Endothelial cell of umbilical vein (primary cell): ENCODE results near the gene GRIA3. TPM values are rescaled to one million over a fixed set of nuclear protein-coding genes. Genes with fewer than 3 reads are reported as not detected.

Source experiments
- BruUV-seq: library from RNA; stranded (reverse); fragments of 400-500 nt; replicated peaks from 2 replicates; lab custom pipeline; 2021; lab: Mats Ljungman, UMichigan
- CTCF ChIA-PET: fragments of 300-600, 350-600 bp; sonication (Branson Sonifier 250); formaldehyde crosslinking; loops from one replicate; lab custom pipeline; 2021; ENCODE audit warnings: antibody characterized with exemption, inconsistent platforms; lab: Charles Lee
- POLR2A ChIA-PET: fragments of 300-600, 350-600 bp; sonication (Branson Sonifier 250); formaldehyde crosslinking; loops from one replicate; lab custom pipeline; 2021; ENCODE audit warnings: antibody characterized with exemption, inconsistent platforms; lab: Charles Lee
- DNase-seq: peaks from one replicate; pipeline ENCODE4 v3.0.0-alpha.2; 2011; ENCODE audit warnings: low read depth, low spot score
- FAIRE-seq: peaks from 2 replicates; lab custom pipeline; 2011; peaks lifted over from hg19 to GRCh38; lab: Jason Lieb, UNC
- H2AFZ ChIP-seq: 2 replicates; pipeline ENCODE4 v1.6.0; 2012; ENCODE audit warnings: low read depth, low read length, control low read depth, inconsistent platforms
- H3K27ac ChIP-seq: 2 replicates; pipeline ENCODE4 v1.5.1; 2011; ENCODE audit warnings: low read depth, mild to moderate bottlenecking, control low read depth, low read length, moderate library complexity; ENCODE audit not compliant: insufficient read depth
- H3K27me3 ChIP-seq, 2 experiments: 2 replicates each; pipeline versions ENCODE4 v1.6.0 to v1.6.1; 2011; ENCODE audit warnings: low read length in 2 of 2, mixed read lengths in 1 of 2; ENCODE audit not compliant: control insufficient read depth in 2 of 2, insufficient read depth in 2 of 2
- H3K36me3 ChIP-seq, 2 experiments: 2 replicates in 1 of 2; 3 replicates in 1 of 2; pipeline ENCODE4 v1.5.1; 2011; ENCODE audit warnings: low read length in 2 of 2, mild to moderate bottlenecking in 1 of 2, moderate library complexity in 1 of 2; ENCODE audit not compliant: control insufficient read depth in 2 of 2, insufficient read depth in 2 of 2; ENCODE audit errors: extremely low read depth in 1 of 2
- H3K4me1 ChIP-seq: 3 replicates; pipeline ENCODE4 v1.5.1; 2011; ENCODE audit warnings: mild to moderate bottlenecking, low read length; ENCODE audit not compliant: control insufficient read depth, insufficient read depth; ENCODE audit errors: extremely low read depth
- H3K4me2 ChIP-seq: 2 replicates; pipeline ENCODE4 v1.6.1; 2011; ENCODE audit warnings: low read length, control low read depth, mixed read lengths; ENCODE audit not compliant: insufficient read depth
- H3K4me3 ChIP-seq, 3 experiments: fragments of 200-600 bp in 1 of 3; sonication (generic), shearing (Covaris generic) in 1 of 3; replicated peaks in 1 of 3; 2 replicates each; pipeline ENCODE4 v1.5.1; 2011 to 2016; ENCODE audit warnings: control low read depth in 3 of 3, low read length in 3 of 3, mild to moderate bottlenecking in 2 of 3, inconsistent platforms in 1 of 3, low read depth in 1 of 3, moderate library complexity in 1 of 3; ENCODE audit not compliant: insufficient read depth in 1 of 3
- H3K79me2 ChIP-seq: 2 replicates; pipeline ENCODE4 v1.6.0; 2012; ENCODE audit warnings: low read length, inconsistent platforms; ENCODE audit not compliant: control insufficient read depth, insufficient read depth
- H3K9ac ChIP-seq: replicated peaks from 2 replicates; pipeline ENCODE3; 2011; ENCODE audit warnings: low read length, control low read depth; ENCODE audit not compliant: insufficient read depth; ENCODE audit errors: extremely low read depth
- H3K9me1 ChIP-seq: replicated peaks from 3 replicates; pipeline ENCODE4 v1.6.0; 2011; ENCODE audit warnings: mild to moderate bottlenecking, low read length; ENCODE audit not compliant: control insufficient read depth, insufficient read depth; ENCODE audit errors: extremely low read depth
- H3K9me3 ChIP-seq: replicated peaks from 2 replicates; pipeline ENCODE4 v1.5.1; 2012; ENCODE audit warnings: low read length, inconsistent platforms; ENCODE audit not compliant: control insufficient read depth, insufficient read depth
- H4K20me1 ChIP-seq: replicated peaks from 2 replicates; pipeline ENCODE3; 2011; ENCODE audit warnings: mild to moderate bottlenecking, low read length; ENCODE audit not compliant: control insufficient read depth, insufficient read depth; ENCODE audit errors: extremely low read depth
- EZH2 ChIP-seq: IDR thresholded peaks from 2 replicates; pipeline ENCODE4 v1.6.1; 2012; ENCODE audit warnings: borderline replicate concordance, low read depth, mild to moderate bottlenecking, moderate library complexity, low read length, inconsistent platforms; ENCODE audit not compliant: severe bottlenecking
- FOS ChIP-seq: IDR thresholded peaks from 2 replicates; pipeline ENCODE4 v1.6.1; 2011; ENCODE audit warnings: mild to moderate bottlenecking, low read length, moderate library complexity, borderline replicate concordance; ENCODE audit not compliant: insufficient read depth
- GATA2 ChIP-seq: IDR thresholded peaks from 2 replicates; pipeline ENCODE4 v1.7.0; 2011; ENCODE audit warnings: low read depth, mild to moderate bottlenecking, moderate library complexity, mixed read lengths, low read length; ENCODE audit not compliant: insufficient read length, insufficient read depth
- JUN ChIP-seq: IDR thresholded peaks from 2 replicates; pipeline ENCODE4 v1.6.1; 2011; ENCODE audit warnings: borderline replicate concordance, low read depth; ENCODE audit not compliant: insufficient read length, insufficient read depth
- MAX ChIP-seq: IDR thresholded peaks from 2 replicates; pipeline ENCODE4 v1.6.1; 2011; ENCODE audit not compliant: insufficient read depth, insufficient read length
- MYC ChIP-seq: IDR thresholded peaks from one replicate; pipeline ENCODE4 v1.6.1; 2011; ENCODE audit warnings: mild to moderate bottlenecking, low read depth, low read length
- POLR2A ChIP-seq: IDR thresholded peaks from 2 replicates; pipeline ENCODE4 v1.6.1; 2012; ENCODE audit warnings: low read depth, mild to moderate bottlenecking, control low read depth, low read length
- POLR2AphosphoS5 ChIP-seq: IDR thresholded peaks from 2 replicates; pipeline ENCODE4 v1.6.1; 2012; ENCODE audit warnings: low read depth, mild to moderate bottlenecking, control low read depth, low read length, moderate library complexity; ENCODE audit not compliant: insufficient read depth
- dilution Hi-C: fragments of 300-500 bp; cut with MboI; formaldehyde crosslinking; loops from one replicate; pipeline ENCODE4 v1.15.0; 2019; ENCODE audit warnings: low sequenced_read_pairs; ENCODE audit not compliant: extremely low pct_ligation_motif_present
- intact Hi-C: fragments of 100-400 bp; cut with micrococcal nuclease; formaldehyde crosslinking; loops from one replicate; pipeline ENCODE4 v1.10.0; 2022
- polyA plus RNA-seq, 4 experiments: library from polyadenylated mRNA; depleted of rRNA in 3 of 4; stranded (reverse) in 3 of 4; unstranded in 1 of 4; fragments of >200 nt; gene quantifications; 2 replicates each; pipeline versions ENCODE4 v1.2.1 to v1.2.3, GENCODE V29; 2011 to 2012; ENCODE audit warnings: missing spikeins in 1 of 4
- total RNA-seq: library from RNA; stranded (reverse); gene quantifications from 2 replicates; pipeline ENCODE4 v1.2.3, GENCODE V29; 2021
- TF ChIP-seq, protein P1 (sequence below), 2 donors: IDR thresholded peaks; 1 replicate in 1 of 2; 2 replicates in 1 of 2; pipeline ENCODE4 v1.5.1; 2011; ENCODE audit warnings: low read length in 2 of 2, mild to moderate bottlenecking in 2 of 2, moderate library complexity in 2 of 2, control low read depth in 1 of 2, inconsistent platforms in 1 of 2, low read depth in 1 of 2; ENCODE audit not compliant: insufficient read depth in 1 of 2; ENCODE audit errors: extremely low read depth in 1 of 2

GRIA3 gene
- total and polyA plus RNA-seq, 2 donors (not counting 3 experiments of a cell fraction or from before 2014, with no cell fraction given): not detected

DNA sequence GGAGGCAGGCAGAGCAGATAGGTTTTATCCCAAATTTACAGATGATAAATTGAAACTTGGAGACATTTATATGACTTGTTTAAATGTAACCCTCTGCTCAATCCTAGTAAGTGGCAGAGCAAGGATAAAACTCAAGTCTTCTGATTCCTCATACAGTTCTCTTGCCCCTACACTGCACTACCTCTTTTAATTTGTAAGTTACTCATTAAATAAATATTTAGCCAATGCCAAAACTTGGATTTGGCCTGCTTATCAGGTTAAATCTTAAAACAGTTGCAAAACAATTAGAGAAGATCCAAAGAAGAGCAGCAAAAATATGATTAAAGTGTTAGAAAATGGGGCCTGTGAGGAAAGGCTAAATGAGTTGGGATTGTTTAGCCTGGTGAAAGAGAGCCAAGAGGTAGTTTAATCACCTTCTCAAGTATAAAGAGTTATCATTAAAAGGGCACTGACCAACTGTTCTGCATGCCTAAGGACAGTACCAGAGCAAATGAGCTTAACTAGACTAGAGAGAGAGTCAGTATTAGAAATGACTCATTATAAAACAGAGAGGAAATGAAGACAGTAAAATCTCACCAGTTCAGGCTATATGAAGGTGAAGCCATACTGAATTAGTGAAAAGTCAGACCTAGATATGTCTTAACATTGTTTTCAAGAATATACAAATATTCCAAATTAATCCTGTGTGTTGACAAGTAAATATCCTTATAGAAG, 146.3 kb downstream of the GRIA3 start:
- FAIRE-seq: no peak
- no peak for DNase-seq

More for the DNA sequence above, 146.3 kb downstream of the GRIA3 start:
- Histone ChIP-seq H3K4me1 (no peaks in the 10 kb centered on the region), H3K9me1 (no peaks in the 10 kb centered on the region), H3K27me3 (no peaks in the 10 kb centered on the region), H3K4me2 (no peak overlapping the region), H3K79me2 (no peaks in the 10 kb centered on the region), H2AFZ (no peak overlapping the region), H3K4me3 (no peak overlapping the region), H3K27ac (no peak overlapping the region), H3K36me3 (no peaks in the 10 kb centered on the region), H3K9me3 (no peaks in the 10 kb centered on the region), H4K20me1 (no peaks in the 10 kb centered on the region), H3K9ac (no peak overlapping the region)
- dilution Hi-C loops (no loop called here), intact Hi-C loops (no loop called here)
- no TSS peak for BruUV-seq
- CTCF ChIA-PET: no interaction called here
- POLR2A ChIA-PET: no interaction called here
- no peak for TF ChIP-seq POLR2AphosphoS5
- TF ChIP-seq JUN: no peak
- TF ChIP-seq FOS: no peak
- no peak for TF ChIP-seq POLR2A
- TF ChIP-seq MAX: no peak
- TF ChIP-seq MYC: no peak
- no peak for TF ChIP-seq EZH2
- TF ChIP-seq, protein P1, sequence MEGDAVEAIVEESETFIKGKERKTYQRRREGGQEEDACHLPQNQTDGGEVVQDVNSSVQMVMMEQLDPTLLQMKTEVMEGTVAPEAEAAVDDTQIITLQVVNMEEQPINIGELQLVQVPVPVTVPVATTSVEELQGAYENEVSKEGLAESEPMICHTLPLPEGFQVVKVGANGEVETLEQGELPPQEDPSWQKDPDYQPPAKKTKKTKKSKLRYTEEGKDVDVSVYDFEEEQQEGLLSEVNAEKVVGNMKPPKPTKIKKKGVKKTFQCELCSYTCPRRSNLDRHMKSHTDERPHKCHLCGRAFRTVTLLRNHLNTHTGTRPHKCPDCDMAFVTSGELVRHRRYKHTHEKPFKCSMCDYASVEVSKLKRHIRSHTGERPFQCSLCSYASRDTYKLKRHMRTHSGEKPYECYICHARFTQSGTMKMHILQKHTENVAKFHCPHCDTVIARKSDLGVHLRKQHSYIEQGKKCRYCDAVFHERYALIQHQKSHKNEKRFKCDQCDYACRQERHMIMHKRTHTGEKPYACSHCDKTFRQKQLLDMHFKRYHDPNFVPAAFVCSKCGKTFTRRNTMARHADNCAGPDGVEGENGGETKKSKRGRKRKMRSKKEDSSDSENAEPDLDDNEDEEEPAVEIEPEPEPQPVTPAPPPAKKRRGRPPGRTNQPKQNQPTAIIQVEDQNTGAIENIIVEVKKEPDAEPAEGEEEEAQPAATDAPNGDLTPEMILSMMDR (IDR thresholded peaks at IDR 0.05; ENCODE audit: extremely low read depth in 1 of 2, insufficient read depth in 1 of 2, low read depth in 1 of 2, low read length in 2 of 2): no peak
- no peak for TF ChIP-seq GATA2
